Peyer's patch (tissue), 4 donors: ENCODE results near the gene SMAD3.

Source experiments
- CTCF ChIP-seq, 6 experiments: fragments of 450-650 bp in 4 of 6; fragments of 200-600 bp in 2 of 6; sonication (generic) in 1 of 6; IDR thresholded peaks; one replicate each; pipeline ENCODE4 v1.5.1; 2017 to 2019; ENCODE audit warnings: antibody characterized with exemption in 6 of 6, mild to moderate bottlenecking in 3 of 6, moderate library complexity in 1 of 6
- POLR2A ChIP-seq, 2 donors: fragments of 450-650 bp; IDR thresholded peaks; one replicate each; pipeline ENCODE4 v1.5.1; 2017; ENCODE audit warnings: antibody characterized with exemption in 2 of 2, mild to moderate bottlenecking in 2 of 2, moderate library complexity in 2 of 2

GRCh38 chr15:67192185-67192820 is 126.9 kb downstream of the SMAD3 start:
- no peak for TF ChIP-seq CTCF (IDR thresholded peaks at IDR 0.05)
- TF ChIP-seq POLR2A (IDR thresholded peaks at IDR 0.05) = no peak
